GM06990 (cell line): Measurements from ENCODE around the gene FAM171A1.

Experiments used
- DNase-seq: peaks from one replicate; pipeline ENCODE4 v3.0.0-alpha.2; 2011; ENCODE audit not compliant: insufficient read length; ENCODE audit errors: extremely low read depth
- H3K27me3 ChIP-seq: replicated peaks from 2 replicates; pipeline ENCODE4 v1.6.0; 2011; ENCODE audit warnings: low read length; ENCODE audit not compliant: control insufficient read depth, insufficient read depth
- H3K36me3 ChIP-seq: 2 replicates; pipeline ENCODE4 v1.5.1; 2011; ENCODE audit warnings: low read length; ENCODE audit not compliant: control insufficient read depth, insufficient read depth
- H3K4me3 ChIP-seq: replicated peaks from 2 replicates; pipeline ENCODE4 v1.5.1; 2011; ENCODE audit warnings: low read depth, mild to moderate bottlenecking, control low read depth, low read length
- TF ChIP-seq, protein P1 (sequence below): IDR thresholded peaks from 2 replicates; pipeline ENCODE4 v1.5.1; 2011; ENCODE audit warnings: low read length, control low read depth, mild to moderate bottlenecking, inconsistent platforms; ENCODE audit not compliant: insufficient read depth, poor library complexity, severe bottlenecking

The FAM171A1 gene

DNA sequence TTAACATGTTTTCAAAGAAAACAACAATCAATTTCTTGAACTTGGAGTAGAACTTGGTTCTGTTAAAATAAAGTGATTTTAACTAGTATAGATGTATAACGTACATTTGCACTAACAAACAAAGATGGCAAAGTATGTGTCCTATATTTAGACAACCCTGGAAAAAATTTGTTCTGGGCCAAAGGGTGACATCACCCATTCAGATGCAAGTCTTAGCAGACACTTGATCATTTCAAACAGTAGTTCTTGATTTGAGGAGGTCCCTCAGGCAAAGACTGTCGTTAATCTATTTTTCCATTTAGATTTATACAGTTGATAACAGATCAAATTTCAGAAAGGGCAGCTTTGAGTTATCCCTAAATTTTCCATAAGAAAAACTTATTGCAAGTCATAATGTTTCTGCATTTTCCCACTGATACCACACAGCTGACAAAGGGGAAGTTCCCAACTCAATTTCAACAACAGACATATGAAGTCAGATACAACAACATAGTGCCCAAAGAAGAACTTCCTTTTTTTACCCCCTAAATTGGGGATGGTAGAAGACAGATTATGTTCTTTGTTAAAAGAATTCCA is 207.7 kb downstream of the FAM171A1 start:
- Histone ChIP-seq H3K4me3 (no peak overlapping the region), H3K36me3 (no peaks in the 10 kb centered on the region), H3K27me3 (no peaks in the 10 kb centered on the region)
- DNase-seq, result no peak
- TF ChIP-seq, protein P1, sequence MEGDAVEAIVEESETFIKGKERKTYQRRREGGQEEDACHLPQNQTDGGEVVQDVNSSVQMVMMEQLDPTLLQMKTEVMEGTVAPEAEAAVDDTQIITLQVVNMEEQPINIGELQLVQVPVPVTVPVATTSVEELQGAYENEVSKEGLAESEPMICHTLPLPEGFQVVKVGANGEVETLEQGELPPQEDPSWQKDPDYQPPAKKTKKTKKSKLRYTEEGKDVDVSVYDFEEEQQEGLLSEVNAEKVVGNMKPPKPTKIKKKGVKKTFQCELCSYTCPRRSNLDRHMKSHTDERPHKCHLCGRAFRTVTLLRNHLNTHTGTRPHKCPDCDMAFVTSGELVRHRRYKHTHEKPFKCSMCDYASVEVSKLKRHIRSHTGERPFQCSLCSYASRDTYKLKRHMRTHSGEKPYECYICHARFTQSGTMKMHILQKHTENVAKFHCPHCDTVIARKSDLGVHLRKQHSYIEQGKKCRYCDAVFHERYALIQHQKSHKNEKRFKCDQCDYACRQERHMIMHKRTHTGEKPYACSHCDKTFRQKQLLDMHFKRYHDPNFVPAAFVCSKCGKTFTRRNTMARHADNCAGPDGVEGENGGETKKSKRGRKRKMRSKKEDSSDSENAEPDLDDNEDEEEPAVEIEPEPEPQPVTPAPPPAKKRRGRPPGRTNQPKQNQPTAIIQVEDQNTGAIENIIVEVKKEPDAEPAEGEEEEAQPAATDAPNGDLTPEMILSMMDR, result no peak
